IMR-90 (cell line): Measurements from ENCODE around the gene CHMP6.

Source experiments
- CTCF ChIP-seq: conservative IDR thresholded peaks from 2 replicates; pipeline ENCODE4 v1.5.1; 2012; ENCODE audit warnings: mild to moderate bottlenecking, low read depth, low read length, improper control_type of control experiment
- MAZ ChIP-seq: IDR thresholded peaks from 2 replicates; pipeline ENCODE4 v1.6.1; 2012; ENCODE audit warnings: low read depth, mild to moderate bottlenecking, low read length, improper control_type of control experiment, moderate library complexity, borderline replicate concordance
- POLR2A ChIP-seq: IDR thresholded peaks from 2 replicates; pipeline ENCODE4 v1.6.1; 2012; ENCODE audit warnings: mild to moderate bottlenecking, low read depth, low read length

DNA sequence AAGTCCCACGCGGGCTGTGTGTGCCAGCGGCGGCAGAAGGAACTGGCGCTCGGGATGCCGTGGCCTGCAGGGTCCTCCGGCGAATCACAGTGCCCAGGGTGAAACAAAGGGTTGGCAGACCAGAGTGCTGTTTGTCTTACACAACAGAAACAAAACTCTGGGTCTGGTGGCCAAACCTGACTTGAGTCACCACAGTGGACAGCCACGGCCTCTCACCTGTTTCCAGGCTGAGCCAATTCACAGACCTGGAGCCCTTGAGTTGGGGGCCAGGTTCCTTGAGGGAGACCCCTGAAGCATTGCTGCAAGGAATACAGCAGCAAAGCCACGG lies 2.1 kb upstream of the CHMP6 start:
- no peak for TF ChIP-seq MAZ
- TF ChIP-seq CTCF: no peak
- no peak for TF ChIP-seq POLR2A
